CMK (cell line): ENCODE results near the gene SMURF1.

ENCODE experiments used
- DNase-seq: peaks from one replicate; pipeline ENCODE4 v3.0.0-alpha.2; 2010; ENCODE audit warnings: low read depth

SMURF1 gene

GRCh38 chr7:99097730-99098129, 46.2 kb downstream of the SMURF1 start:
- DNase-seq = no peak

GRCh38 chr7:99096124-99096887, 47.6 kb downstream of the SMURF1 start:
- no peak for DNase-seq

- no peak for DNase-seq
Measured at GRCh38 chr7:99095698-99096097, 48.2 kb downstream of the SMURF1 start.

GRCh38 chr7:99094401-99094800, 49.5 kb downstream of the SMURF1 start:
- no peak for DNase-seq

GRCh38 chr7:99092064-99092720, 51.7 kb downstream of the SMURF1 start:
- no peak for DNase-seq

- DNase-seq = no peak
Measured at GRCh38 chr7:99090771-99091542, 53.0 kb downstream of the SMURF1 start.

- no peak for DNase-seq
Measured at GRCh38 chr7:99089914-99090629, 53.8 kb downstream of the SMURF1 start.

GRCh38 chr7:99086944-99087343, 57.0 kb downstream of the SMURF1 start:
- no peak for DNase-seq

GRCh38 chr7:99086532-99086931, 57.4 kb downstream of the SMURF1 start:
- DNase-seq = no peak

- no peak for DNase-seq
Measured at GRCh38 chr7:99083733-99084132, 60.2 kb downstream of the SMURF1 start.

- no peak for DNase-seq
Measured at GRCh38 chr7:99083068-99083651, 60.7 kb downstream of the SMURF1 start.

- DNase-seq = no peak
Measured at GRCh38 chr7:99080679-99081078, 63.2 kb downstream of the SMURF1 start.

- no peak for DNase-seq
Measured at GRCh38 chr7:99079104-99079503, 64.8 kb downstream of the SMURF1 start.

- no peak for DNase-seq
Measured at GRCh38 chr7:99078416-99078815, 65.5 kb downstream of the SMURF1 start.

- no peak for DNase-seq
Measured at GRCh38 chr7:99076615-99077014, 67.3 kb downstream of the SMURF1 start.

GRCh38 chr7:99073839-99074446, 70.0 kb downstream of the SMURF1 start:
- no peak for DNase-seq

- DNase-seq = no peak
Measured at GRCh38 chr7:99072126-99072525, 71.8 kb downstream of the SMURF1 start.

- DNase-seq = no peak
Measured at GRCh38 chr7:99070361-99070760, 73.5 kb downstream of the SMURF1 start.

- no peak for DNase-seq
Measured at GRCh38 chr7:99061001-99061776, 82.7 kb downstream of the SMURF1 start.

- no peak for DNase-seq
Measured at GRCh38 chr7:99054781-99055180, 89.1 kb downstream of the SMURF1 start.

- no peak for DNase-seq
Measured at GRCh38 chr7:99050971-99051370, 92.9 kb downstream of the SMURF1 start.
